Brain microvascular endothelial cell (primary cell): ENCODE results near the gene ZNF628.

Experiments
- DNase-seq: peaks from one replicate; pipeline ENCODE4 v3.0.0-alpha.2; 2020
- H3K27ac ChIP-seq: fragments of 250-450 bp; sonication (Bioruptor Pico); 2 replicates; pipeline ENCODE4 v1.5.1; 2020; ENCODE audit warnings: mild to moderate bottlenecking, moderate library complexity
- H3K27me3 ChIP-seq: fragments of 250-450 bp; sonication (Bioruptor Pico); replicated peaks from 2 replicates; pipeline ENCODE4 v1.5.1; 2020; ENCODE audit warnings: mild to moderate bottlenecking
- H3K36me3 ChIP-seq: fragments of 250-450 bp; sonication (Bioruptor Pico); replicated peaks from 2 replicates; pipeline ENCODE4 v1.5.1; 2020; ENCODE audit warnings: mild to moderate bottlenecking
- H3K4me3 ChIP-seq: 2 replicates; pipeline ENCODE4 v1.5.1; 2011; ENCODE audit warnings: low read depth, mild to moderate bottlenecking, control low read depth, low read length, moderate library complexity
- CTCF ChIP-seq: IDR thresholded peaks from 2 replicates; pipeline ENCODE4 v1.5.1; 2011; ENCODE audit warnings: low read depth, mild to moderate bottlenecking, moderate library complexity, low read length, control low read depth, inconsistent platforms; ENCODE audit errors: missing control alignments
- in situ Hi-C: cut with HindIII; loops from 2 replicates; pipeline ENCODE4 v1.10.0; 2017; ENCODE audit warnings: low sequenced_read_pairs, low pct_ligation_motif_present

Gene ZNF628

GRCh38 chr19:55435020-55435419, 41.4 kb upstream of the ZNF628 start:
- no peak for TF ChIP-seq CTCF
- peaks cover 17% of the 10 kb centered on the region for H3K27me3 ChIP-seq
- H3K27ac ChIP-seq, result no peak overlapping the region
- H3K36me3 ChIP-seq, result no peaks in the 10 kb centered on the region
- no peak for DNase-seq
- in situ Hi-C loops, result no loop called here
- H3K4me3 ChIP-seq, result no peak overlapping the region

- Histone ChIP-seq H3K36me3 (no peaks in the 10 kb centered on the region), H3K27ac (no peak overlapping the region), H3K27me3 (peaks cover 34% of the 10 kb centered on the region), H3K4me3 (no peak overlapping the region)
- in situ Hi-C loops, result no loop called here
- TF ChIP-seq CTCF, result no peak
- no peak for DNase-seq
Measured at GRCh38 chr19:55436847-55437246, 39.6 kb upstream of the ZNF628 start.

DNA sequence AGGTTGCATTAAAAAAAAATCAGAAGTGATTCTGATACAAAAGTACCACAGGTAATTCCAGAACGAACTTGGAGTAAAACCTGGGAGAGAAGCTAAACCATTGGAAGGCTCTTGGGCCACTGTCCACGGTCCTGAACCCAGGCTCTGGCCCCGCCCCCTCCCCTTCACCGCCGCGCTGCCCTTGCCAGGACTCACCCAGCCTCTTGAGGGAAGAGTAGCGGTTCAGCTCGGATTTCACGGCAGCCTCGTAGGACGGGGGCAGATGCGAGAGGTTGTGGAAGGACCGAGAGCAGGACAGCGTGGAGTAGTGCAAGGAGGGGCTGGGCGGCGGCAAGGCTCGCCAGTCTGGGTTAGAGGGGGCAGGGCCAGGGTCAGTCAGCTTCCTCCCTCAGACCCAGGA, 39.0 kb upstream of the ZNF628 start:
- Histone ChIP-seq H3K36me3 (no peaks in the 10 kb centered on the region), H3K4me3 (no peak overlapping the region), H3K27me3 (peaks cover 36% of the 10 kb centered on the region), H3K27ac (no peak overlapping the region)
- in situ Hi-C loops, result no loop called here
- no peak for TF ChIP-seq CTCF
- peak; percentile 56 for DNase-seq

DNA sequence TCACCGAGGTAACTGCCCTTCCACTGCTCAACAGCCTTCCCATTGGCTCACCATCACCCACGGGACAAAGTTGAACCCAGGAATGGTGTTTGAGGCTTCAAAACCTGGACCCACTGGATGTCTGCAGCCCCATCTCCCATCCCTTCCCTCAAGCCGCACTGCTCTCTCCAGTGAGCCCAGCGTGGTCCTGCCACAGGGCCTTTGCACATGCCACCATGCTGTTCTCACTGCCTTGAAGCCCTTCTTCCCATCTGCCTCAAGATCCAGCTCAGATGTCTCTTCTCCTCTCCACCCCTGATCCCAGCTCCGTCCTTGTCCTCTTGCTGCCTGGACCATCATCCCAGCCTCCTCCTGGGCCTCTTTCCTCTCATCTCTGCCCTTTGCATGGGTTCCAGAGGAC, 37.4 kb upstream of the ZNF628 start:
- in situ Hi-C loops, result no loop called here
- DNase-seq, result no peak
- no peak overlapping the region for H3K27ac ChIP-seq
- H3K36me3 ChIP-seq, result no peaks in the 10 kb centered on the region
- H3K4me3 ChIP-seq, result no peak overlapping the region
- peaks cover 34% of the 10 kb centered on the region for H3K27me3 ChIP-seq
- TF ChIP-seq CTCF, result no peak

GRCh38 chr19:55440411-55441105, 35.9 kb upstream of the ZNF628 start:
- Histone ChIP-seq H3K27me3 (peaks cover 40% of the 10 kb centered on the region), H3K4me3 (no peak overlapping the region), H3K36me3 (no peaks in the 10 kb centered on the region), H3K27ac (no peak overlapping the region)
- in situ Hi-C loops, result no loop called here
- no peak for DNase-seq
- no peak for TF ChIP-seq CTCF

DNA sequence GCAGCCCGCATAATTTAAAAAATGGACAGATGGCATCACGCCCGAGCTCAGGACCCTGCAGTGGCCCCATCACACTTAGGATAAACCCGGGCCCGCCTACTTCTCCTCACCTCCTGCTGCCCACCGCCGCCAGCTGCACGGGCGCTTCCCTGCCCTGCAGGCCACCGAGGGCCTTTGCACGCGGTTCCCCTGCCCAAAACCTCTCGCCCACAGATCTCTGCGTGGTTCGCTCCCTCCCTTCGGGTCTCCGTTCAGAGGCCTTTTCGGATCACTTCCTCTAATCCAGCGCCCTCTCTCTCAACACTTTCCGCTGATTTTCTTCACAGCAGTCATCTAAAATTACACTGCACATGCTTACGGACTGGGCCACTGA, 35.1 kb upstream of the ZNF628 start:
- H3K4me3 ChIP-seq, result no peak overlapping the region
- in situ Hi-C loops, result no loop called here

More for the DNA sequence above, 35.1 kb upstream of the ZNF628 start:
- no peak overlapping the region for H3K27ac ChIP-seq
- TF ChIP-seq CTCF, result no peak
- H3K27me3 ChIP-seq, result peaks cover 40% of the 10 kb centered on the region
- no peaks in the 10 kb centered on the region for H3K36me3 ChIP-seq
- DNase-seq, result no peak
